ENCODE data around the gene RCOR1. TPM values are rescaled to one million over a fixed set of nuclear protein-coding genes. Genes with fewer than 3 reads are reported as not detected.

RCOR1 gene
- total and polyA plus RNA-seq, 2 donors: 12.6 to 32.8 TPM

- 89% methylated on average over 19 of the region's 19 CpGs for WGBS
- Histone ChIP-seq H3K36me3 (ENCODE audit: insufficient read depth) (no peaks in the 10 kb centered on the region), H3K27ac (ENCODE audit: low read depth) (no peak overlapping the region), H3K4me3 (ENCODE audit: low read depth, low read length) (no peak overlapping the region), H3K4me1 (ENCODE audit: insufficient read depth) (no peaks in the 10 kb centered on the region)
- DNase-seq (ENCODE audit: extremely low spot score): no peak
These were observed 176.0 kb downstream of the RCOR1 start for GRCh38 chr14:102768223-102769048.

- Histone ChIP-seq H3K4me3 (ENCODE audit: low read depth, low read length) (no peak overlapping the region), H3K27ac (ENCODE audit: low read depth) (no peak overlapping the region), H3K4me1 (ENCODE audit: insufficient read depth) (no peaks in the 10 kb centered on the region), H3K36me3 (ENCODE audit: insufficient read depth) (no peaks in the 10 kb centered on the region)
- 92% methylated on average over 4 of the region's 4 CpGs for WGBS
- DNase-seq (ENCODE audit: extremely low spot score): no peak
These were observed 176.5 kb downstream of the RCOR1 start for GRCh38 chr14:102769049-102769327.

GRCh38 chr14:102770147-102771123 is 178.0 kb downstream of the RCOR1 start:
- Histone ChIP-seq H3K4me3 (ENCODE audit: low read depth, low read length) (no peak overlapping the region), H3K27ac (ENCODE audit: low read depth) (no peak overlapping the region), H3K36me3 (ENCODE audit: insufficient read depth) (no peaks in the 10 kb centered on the region), H3K4me1 (ENCODE audit: insufficient read depth) (no peaks in the 10 kb centered on the region)
- no peak for DNase-seq (ENCODE audit: extremely low spot score)
- 74% methylated on average over 32 of the region's 32 CpGs for WGBS

- H3K4me3 ChIP-seq (ENCODE audit: low read depth, low read length): no peak overlapping the region
- DNase-seq (ENCODE audit: extremely low spot score): no peak
- 95% methylated on average over 9 of the region's 9 CpGs for WGBS
- no peaks in the 10 kb centered on the region for H3K36me3 ChIP-seq (ENCODE audit: insufficient read depth)
- H3K4me1 ChIP-seq (ENCODE audit: insufficient read depth): no peaks in the 10 kb centered on the region
- no peak overlapping the region for H3K27ac ChIP-seq (ENCODE audit: low read depth)
These were observed 178.7 kb downstream of the RCOR1 start for GRCh38 chr14:102771144-102771543.

- Histone ChIP-seq H3K4me3 (ENCODE audit: low read depth, low read length) (no peak overlapping the region), H3K27ac (ENCODE audit: low read depth) (no peak overlapping the region), H3K4me1 (ENCODE audit: insufficient read depth) (no peaks in the 10 kb centered on the region), H3K36me3 (ENCODE audit: insufficient read depth) (no peaks in the 10 kb centered on the region)
- DNase-seq (ENCODE audit: extremely low spot score): no peak
- WGBS: 74% methylated on average over 22 of the region's 22 CpGs
These were observed 180.5 kb downstream of the RCOR1 start for GRCh38 chr14:102772781-102773570.

- 34% methylated on average over 10 of the region's 10 CpGs for WGBS
- H3K36me3 ChIP-seq (ENCODE audit: insufficient read depth): no peaks in the 10 kb centered on the region
- H3K4me1 ChIP-seq (ENCODE audit: insufficient read depth): no peaks in the 10 kb centered on the region
- DNase-seq (ENCODE audit: extremely low spot score): peak; percentile 54
- no peak overlapping the region for H3K4me3 ChIP-seq (ENCODE audit: low read depth, low read length)
- no peak overlapping the region for H3K27ac ChIP-seq (ENCODE audit: low read depth)
These were observed 182.1 kb downstream of the RCOR1 start for GRCh38 chr14:102774391-102775153.

GRCh38 chr14:102775855-102776760 is 183.7 kb downstream of the RCOR1 start:
- H3K36me3 ChIP-seq (ENCODE audit: insufficient read depth): no peaks in the 10 kb centered on the region
- H3K27ac ChIP-seq (ENCODE audit: low read depth): peak overlapping the region; percentile 82
- DNase-seq (ENCODE audit: extremely low spot score): no peak
- WGBS: 87% methylated on average over 22 of the region's 22 CpGs
- H3K4me3 ChIP-seq (ENCODE audit: low read depth, low read length): no peak overlapping the region
- no peaks in the 10 kb centered on the region for H3K4me1 ChIP-seq (ENCODE audit: insufficient read depth)

- no peaks in the 10 kb centered on the region for H3K36me3 ChIP-seq (ENCODE audit: insufficient read depth)
- no peak for DNase-seq (ENCODE audit: extremely low spot score)
- no peaks in the 10 kb centered on the region for H3K4me1 ChIP-seq (ENCODE audit: insufficient read depth)
- 13% methylated on average over 153 of the region's 163 CpGs for WGBS
- peak within 1 kb of the TSS; percentile 82 for H3K27ac ChIP-seq (ENCODE audit: low read depth)
- peak within 1 kb of the TSS; percentile 93 for H3K4me3 ChIP-seq (ENCODE audit: low read depth, low read length)
These were observed 184.6 kb downstream of the RCOR1 start, which contains the start of gene TRAF3 for GRCh38 chr14:102776761-102777710. TRAF3 (plus strand) TSS chr14:102777449; CDS start chr14:102870202, 92,753 bp downstream.

GRCh38 chr14:102777711-102778337 is 185.4 kb downstream of the RCOR1 start:
- 2% methylated on average over 98 of the region's 98 CpGs for WGBS
- Histone ChIP-seq H3K36me3 (ENCODE audit: insufficient read depth) (no peaks in the 10 kb centered on the region), H3K27ac (ENCODE audit: low read depth) (peak overlapping the region; percentile 48), H3K4me3 (ENCODE audit: low read depth, low read length) (peak overlapping the region; percentile 93), H3K4me1 (ENCODE audit: insufficient read depth) (no peaks in the 10 kb centered on the region)
- DNase-seq (ENCODE audit: extremely low spot score): no peak

- DNase-seq (ENCODE audit: extremely low spot score): no peak
- 5% methylated on average over 29 of the region's 29 CpGs for WGBS
- no peaks in the 10 kb centered on the region for H3K4me1 ChIP-seq (ENCODE audit: insufficient read depth)
These were observed 186.1 kb downstream of the RCOR1 start for GRCh38 chr14:102778338-102779083.

More at GRCh38 chr14:102778338-102779083, 186.1 kb downstream of the RCOR1 start:
- Histone ChIP-seq H3K4me3 (ENCODE audit: low read depth, low read length) (peak overlapping the region; percentile 93), H3K27ac (ENCODE audit: low read depth) (no peak overlapping the region), H3K36me3 (ENCODE audit: insufficient read depth) (no peaks in the 10 kb centered on the region)
